Vagina (tissue), 2 donors: ENCODE measurements around the gene MPIG6B.

Source experiments
- POLR2AphosphoS5 ChIP-seq, 2 donors: sonication (generic); formaldehyde crosslinking; IDR thresholded peaks; one replicate each; pipeline ENCODE4 v1.9.0; 2017; ENCODE audit warnings: antibody characterized with exemption in 2 of 2, mild to moderate bottlenecking in 2 of 2, low read depth in 1 of 2; ENCODE audit not compliant: insufficient read depth in 1 of 2
- TF ChIP-seq, protein P1 (sequence below), 3 experiments: fragments of 450-650 bp in 2 of 3; fragments of 200-600 bp in 1 of 3; sonication (generic) in 1 of 3; IDR thresholded peaks; one replicate each; pipeline ENCODE4 v1.5.1; 2017 to 2019; ENCODE audit warnings: antibody characterized with exemption in 3 of 3, mild to moderate bottlenecking in 2 of 3, moderate library complexity in 2 of 3

DNA sequence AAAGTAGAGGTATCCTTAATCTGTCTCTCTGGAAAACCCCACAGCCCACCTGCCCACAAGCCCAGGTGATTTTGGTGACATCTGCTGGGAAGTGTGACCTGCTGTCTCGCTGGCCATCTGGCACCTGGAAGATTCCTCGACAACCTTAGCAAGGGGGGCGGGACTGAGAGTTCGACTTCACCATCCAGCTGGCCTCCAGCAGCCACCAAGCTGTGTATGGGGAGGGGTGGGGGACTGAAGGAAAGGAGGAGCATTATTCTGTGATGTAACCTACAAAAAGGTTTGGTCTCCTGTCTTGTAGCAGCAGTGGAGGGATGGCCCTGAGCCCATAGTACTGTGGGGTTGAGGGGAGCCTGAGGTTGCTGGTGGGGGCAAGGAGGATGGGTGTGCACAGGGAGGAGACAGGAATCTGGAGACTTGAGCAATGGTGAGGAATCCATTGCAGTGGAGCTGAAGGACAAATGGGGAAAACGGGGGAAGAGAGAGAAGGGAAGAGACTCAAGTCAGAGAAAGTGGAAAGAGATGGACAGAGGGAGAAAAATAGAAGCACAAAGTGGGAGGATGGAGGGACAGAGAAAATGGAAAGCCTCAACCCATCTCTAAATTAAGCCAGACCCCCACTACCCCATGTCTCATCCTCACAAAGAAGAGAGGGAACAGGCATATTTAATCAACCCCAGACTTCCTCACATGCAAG is 12.5 kb upstream of the MPIG6B start:
- TF ChIP-seq POLR2AphosphoS5 (IDR thresholded peaks at IDR 0.05; ENCODE audit: insufficient read depth in 1 of 2, low read depth in 1 of 2), result no peak
- TF ChIP-seq, protein P1, sequence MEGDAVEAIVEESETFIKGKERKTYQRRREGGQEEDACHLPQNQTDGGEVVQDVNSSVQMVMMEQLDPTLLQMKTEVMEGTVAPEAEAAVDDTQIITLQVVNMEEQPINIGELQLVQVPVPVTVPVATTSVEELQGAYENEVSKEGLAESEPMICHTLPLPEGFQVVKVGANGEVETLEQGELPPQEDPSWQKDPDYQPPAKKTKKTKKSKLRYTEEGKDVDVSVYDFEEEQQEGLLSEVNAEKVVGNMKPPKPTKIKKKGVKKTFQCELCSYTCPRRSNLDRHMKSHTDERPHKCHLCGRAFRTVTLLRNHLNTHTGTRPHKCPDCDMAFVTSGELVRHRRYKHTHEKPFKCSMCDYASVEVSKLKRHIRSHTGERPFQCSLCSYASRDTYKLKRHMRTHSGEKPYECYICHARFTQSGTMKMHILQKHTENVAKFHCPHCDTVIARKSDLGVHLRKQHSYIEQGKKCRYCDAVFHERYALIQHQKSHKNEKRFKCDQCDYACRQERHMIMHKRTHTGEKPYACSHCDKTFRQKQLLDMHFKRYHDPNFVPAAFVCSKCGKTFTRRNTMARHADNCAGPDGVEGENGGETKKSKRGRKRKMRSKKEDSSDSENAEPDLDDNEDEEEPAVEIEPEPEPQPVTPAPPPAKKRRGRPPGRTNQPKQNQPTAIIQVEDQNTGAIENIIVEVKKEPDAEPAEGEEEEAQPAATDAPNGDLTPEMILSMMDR (IDR thresholded peaks at IDR 0.05), result no peak
